GM12878 (cell line): ENCODE results near the gene TSTD2. TPM values are rescaled to one million over a fixed set of nuclear protein-coding genes. Genes with fewer than 3 reads are reported as not detected.

Experiments used
- ATAC-seq: fragments of 200-7000 bp; cut with Tn5 transposase; 3 replicates; pipeline ENCODE4 v1.9.1; 2020; ENCODE audit warnings: mild to moderate bottlenecking, moderate library complexity
- BruUV-seq: library from RNA; stranded (reverse); fragments of 400-500 nt; replicated peaks from 2 replicates; lab custom pipeline; 2021; lab: Mats Ljungman, UMichigan
- CTCF ChIA-PET: fragments of 300-600 bp; sonication (Branson Sonifier 250); formaldehyde crosslinking; extraction: SDS; loops from one replicate; lab custom pipeline; 2021; ENCODE audit warnings: inconsistent platforms; lab: Yijun Ruan, JAX
- POLR2A ChIA-PET: fragments of 350-600 bp; formaldehyde crosslinking; extraction: SDS; loops from one replicate; lab custom pipeline; 2021; ENCODE audit warnings: inconsistent platforms; lab: Charles Lee
- RAD21 ChIA-PET: fragments of 300-600 bp; sonication (Branson Sonifier 250); formaldehyde crosslinking; loops from one replicate; lab custom pipeline; 2023; ENCODE audit warnings: antibody characterized with exemption; ENCODE audit not compliant: unreplicated experiment; lab: Charles Lee
- SMC1A ChIA-PET: fragments of 300-600 bp; sonication (Branson Sonifier 250); formaldehyde crosslinking; loops from one replicate; lab custom pipeline; 2023; ENCODE audit not compliant: unreplicated experiment, uncharacterized antibody; lab: Charles Lee
- DNase-seq: peaks from one replicate; pipeline ENCODE4 v3.0.0-alpha.2; 2011; ENCODE audit warnings: low read depth, low spot score
- FAIRE-seq: peaks from 3 replicates; lab custom pipeline; 2011; peaks lifted over from hg19 to GRCh38; lab: Jason Lieb, UNC
- H2AFZ ChIP-seq: 2 replicates; pipeline ENCODE4 v1.6.0; 2011; ENCODE audit warnings: low read depth, low read length, control low read depth; ENCODE audit not compliant: control insufficient read depth
- H3K27ac ChIP-seq: 2 replicates; pipeline ENCODE4 v1.5.1; 2011; ENCODE audit warnings: control low read depth; ENCODE audit not compliant: control insufficient read depth, insufficient read depth
- H3K27me3 ChIP-seq, 2 experiments: replicated peaks in 1 of 2; 2 replicates each; pipeline versions ENCODE4 v1.6.0 to v1.6.1; 2011; ENCODE audit warnings: low read length in 1 of 2; ENCODE audit not compliant: control insufficient read depth in 2 of 2, insufficient read depth in 2 of 2
- H3K36me3 ChIP-seq, 2 experiments: 2 replicates each; pipeline ENCODE4 v1.5.1; 2011; ENCODE audit warnings: low read length in 1 of 2; ENCODE audit not compliant: control insufficient read depth in 2 of 2, insufficient read depth in 2 of 2
- H3K4me1 ChIP-seq: 2 replicates; pipeline ENCODE4 v1.6.1; 2011; ENCODE audit warnings: mild to moderate bottlenecking, low read length, moderate library complexity, mixed read lengths; ENCODE audit not compliant: control insufficient read depth, insufficient read depth
- H3K4me2 ChIP-seq: 2 replicates; pipeline ENCODE4 v1.6.0; 2011; ENCODE audit warnings: control low read depth; ENCODE audit not compliant: control insufficient read depth, insufficient read depth
- H3K4me3 ChIP-seq: fragments of 200-600 bp; sonication (generic); 2 replicates; pipeline ENCODE4 v1.5.1; 2016
- H3K79me2 ChIP-seq: 2 replicates; pipeline ENCODE4 v1.6.0; 2011; ENCODE audit warnings: low read length; ENCODE audit not compliant: control insufficient read depth, insufficient read depth
- H3K9ac ChIP-seq: 2 replicates; pipeline ENCODE4 v1.8.0; 2011; ENCODE audit warnings: low read length, control low read depth, mixed read lengths; ENCODE audit not compliant: control insufficient read depth, insufficient read depth
- H3K9me3 ChIP-seq: replicated peaks from 3 replicates; pipeline ENCODE4 v1.5.1; 2011; ENCODE audit warnings: mild to moderate bottlenecking, low read length; ENCODE audit not compliant: control insufficient read depth, insufficient read depth
- H4K20me1 ChIP-seq: 2 replicates; pipeline ENCODE4 v1.6.0; 2011; ENCODE audit not compliant: control insufficient read depth, insufficient read depth
- CBX3 ChIP-seq: fragments of 200-600 bp; sonication (generic); IDR thresholded peaks from 2 replicates; pipeline ENCODE4 v1.6.1; 2016; ENCODE audit warnings: low read depth, borderline replicate concordance
- CHD1 ChIP-seq: IDR thresholded peaks from 2 replicates; pipeline ENCODE4 v1.6.1; 2012; ENCODE audit warnings: low read depth, low read length, improper control_type of control experiment
- E2F4 ChIP-seq: IDR thresholded peaks from 2 replicates; pipeline ENCODE4 v1.6.1; 2012; ENCODE audit warnings: low read depth, low read length, improper control_type of control experiment
- ETV6 ChIP-seq, 2 experiments: fragments of 450-650 bp in 1 of 2; IDR thresholded peaks in 1 of 2; conservative IDR thresholded peaks in 1 of 2; 2 replicates each; pipeline ENCODE4 v1.6.1; 2014; ENCODE audit warnings: antibody characterized with exemption in 1 of 2, borderline replicate concordance in 1 of 2, low read depth in 1 of 2, mild to moderate bottlenecking in 1 of 2, moderate library complexity in 1 of 2
- FOXK2 ChIP-seq: fragments of 450-650 bp; IDR thresholded peaks from 2 replicates; pipeline ENCODE4 v1.6.1; 2017; ENCODE audit warnings: mild to moderate bottlenecking, moderate library complexity
- HDAC6 ChIP-seq: fragments of 200-600 bp; sonication (generic); IDR thresholded peaks from one replicate; pipeline ENCODE4 v1.8.0; 2017; ENCODE audit warnings: antibody characterized with exemption; ENCODE audit not compliant: unreplicated experiment
- IKZF1 ChIP-seq: fragments of 450-650 bp; conservative IDR thresholded peaks from 2 replicates; pipeline ENCODE4 v1.6.1; 2017; ENCODE audit warnings: antibody characterized with exemption, mild to moderate bottlenecking
- KDM1A ChIP-seq: fragments of 200-600 bp; sonication (generic); IDR thresholded peaks from 2 replicates; pipeline ENCODE4 v1.6.1; 2016; ENCODE audit warnings: borderline replicate concordance
- NFXL1 ChIP-seq: fragments of 450-650 bp; IDR thresholded peaks from 2 replicates; pipeline ENCODE4 v1.6.1; 2017; ENCODE audit warnings: antibody characterized with exemption, mild to moderate bottlenecking, borderline replicate concordance
- PAX8 ChIP-seq: fragments of 450-650 bp; IDR thresholded peaks from 2 replicates; pipeline ENCODE4 v1.6.1; 2017; ENCODE audit warnings: mild to moderate bottlenecking, moderate library complexity
- SUPT20H ChIP-seq: IDR thresholded peaks from 2 replicates; pipeline ENCODE4 v1.6.1; 2011; ENCODE audit warnings: low read depth, mild to moderate bottlenecking, low read length, moderate library complexity, borderline replicate concordance; ENCODE audit not compliant: control insufficient read depth
- TAF1 ChIP-seq: IDR thresholded peaks from 2 replicates; pipeline ENCODE4 v1.6.1; 2011; ENCODE audit warnings: mild to moderate bottlenecking, low read depth, low read length, borderline replicate concordance
- TCF7 ChIP-seq: IDR thresholded peaks from 2 replicates; pipeline ENCODE4 v1.6.1; 2014; ENCODE audit warnings: antibody characterized with exemption, borderline replicate concordance
- WRNIP1 ChIP-seq: IDR thresholded peaks from 2 replicates; pipeline ENCODE4 v1.6.1; 2011; ENCODE audit warnings: low read depth, low read length, improper control_type of control experiment, borderline replicate concordance
- ZBTB4 ChIP-seq: fragments of 450-650 bp; formaldehyde crosslinking; IDR thresholded peaks from 2 replicates; pipeline ENCODE4 v1.4.0; 2022; ENCODE audit warnings: mild to moderate bottlenecking, moderate library complexity
- ZNF24 ChIP-seq: fragments of 450-650 bp; IDR thresholded peaks from 2 replicates; pipeline ENCODE4 v1.6.1; 2017; ENCODE audit warnings: antibody characterized with exemption, mild to moderate bottlenecking
- in situ Hi-C: fragments of 300-500 bp; cut with MboI; formaldehyde crosslinking; loops from 9 replicates; pipeline ENCODE4 v1.14.3; 2018; ENCODE audit warnings: mixed read lengths
- intact Hi-C: fragments of 100-400 bp; cut with micrococcal nuclease; formaldehyde crosslinking; loops from one replicate; pipeline ENCODE4 v1.14.2; 2022; ENCODE audit not compliant: unreplicated experiment
- polyA plus RNA-seq, 11 experiments: library from polyadenylated mRNA; depleted of rRNA in 4 of 11; unstranded in 6 of 11; stranded (reverse) in 5 of 11; fragments of >200 nt; fragmentation: Nextera tagmentation in 4 of 11; fragmentation: Illumina TruSeq in 1 of 11; extraction: Ambion mirVana in 4 of 11; extraction: Trizol in 1 of 11; gene quantifications; 1 replicate in 1 of 11; 2 replicates in 10 of 11; pipeline versions ENCODE4 v1.2.1 to v1.2.3, GENCODE V29; 2011 to 2016; ENCODE audit warnings: inconsistent platforms in 2 of 11, missing spikeins in 2 of 11, low read depth in 1 of 11
- total RNA-seq, 4 experiments: library from RNA; depleted of rRNA in 3 of 4; stranded (reverse); fragments of >200 nt in 3 of 4; fragmentation: Illumina TruSeq in 1 of 4; extraction: Trizol in 1 of 4; gene quantifications; 2 replicates each; pipeline versions ENCODE4 v1.2.1 to v1.2.3, GENCODE V29; 2013 to 2021

The TSTD2 gene
- total and polyA plus RNA-seq, 10 of the 15 experiments (the other 5 are each of a cell fraction or from before 2014, with no cell fraction given): 5.0 to 30.6 (median 14.1) TPM

GRCh38 chr9:97645720-97646119 lies 12.6 kb upstream of the TSTD2 start:
- ChIA-PET POLR2A (interaction anchor here (0.5 to 1.8 kb wide), 3 partner anchors 12 to 266 kb away, joined by 3 to 9 read pairs (median 3); partner anchors contain the start of genes NCBP1 and TSTD2), RAD21 (interaction anchor here (0.6 kb wide), 1 partner anchor 595 kb away, joined by 3 read pairs; no protein-coding TSS in a partner anchor), SMC1A (interaction anchor here (0.8 to 2.1 kb wide), 7 partner anchors 9 to 176 kb away, joined by 3 to 10 read pairs (median 4); partner anchors contain the start of gene TSTD2)
- Histone ChIP-seq H3K36me3 (peaks cover 11 to 24% of the 10 kb centered on the region in 2 experiments), H3K4me2 (no peak overlapping the region), H3K9ac (no peak overlapping the region), H3K4me3 (no peak overlapping the region), H3K4me1 (no peaks in the 10 kb centered on the region), H2AFZ (no peak overlapping the region), H3K79me2 (peaks cover 8% of the 10 kb centered on the region), H3K9me3 (no peaks in the 10 kb centered on the region)
- no TSS peak for BruUV-seq
- FAIRE-seq (no peak), ATAC-seq (no peak)
- TF ChIP-seq NFXL1: no peak
- no peak for TF ChIP-seq WRNIP1
- TF ChIP-seq ETV6 (conservative IDR thresholded peaks at IDR 0.05 in 1 of 2, IDR thresholded peaks at IDR 0.05 in 1 of 2; ENCODE audit: borderline replicate concordance in 1 of 2, low read depth in 1 of 2): no peak
- no peak for TF ChIP-seq ZBTB4
- no peak for TF ChIP-seq CHD1
- no peak for TF ChIP-seq SUPT20H
- no peak for TF ChIP-seq IKZF1
- no peak for TF ChIP-seq PAX8
- no peak for TF ChIP-seq CBX3
- TF ChIP-seq TCF7: no peak
- TF ChIP-seq E2F4: no peak
- TF ChIP-seq ZNF24: no peak
- TF ChIP-seq HDAC6: no peak
- TF ChIP-seq FOXK2: no peak
- no peak for TF ChIP-seq KDM1A
- TF ChIP-seq TAF1: no peak
- TF ChIP-seq, all 136 proteins: peak for 0
- Histone ChIP-seq H4K20me1 (no peaks in the 10 kb centered on the region), H3K27me3 (no peaks in the 10 kb centered on the region), H3K27ac (no peak overlapping the region)
- DNase-seq: no peak
- CTCF ChIA-PET: interaction anchor here (0.7 to 2.8 kb wide), 7 partner anchors 12 to 259 kb away, joined by 3 to 8 read pairs (median 5); partner anchors contain the start of genes NCBP1 and TSTD2
- intact Hi-C loops (no loop called here), in situ Hi-C loops (loop anchor here (25.0 kb wide), 1 partner anchor 1233 kb away; the partner anchor contains the start of gene ZNF367)
